ENCODE results near the gene TXNRD1.
A peak's percentile ranks its signal among the peaks of the same experiment; 100 is the strongest.
"Not testable (repeated sequence)": the region's sequence is repeated elsewhere in the genome, so short reads cannot be mapped to it uniquely, and the experiment has no call there.

Gene TXNRD1

DNA sequence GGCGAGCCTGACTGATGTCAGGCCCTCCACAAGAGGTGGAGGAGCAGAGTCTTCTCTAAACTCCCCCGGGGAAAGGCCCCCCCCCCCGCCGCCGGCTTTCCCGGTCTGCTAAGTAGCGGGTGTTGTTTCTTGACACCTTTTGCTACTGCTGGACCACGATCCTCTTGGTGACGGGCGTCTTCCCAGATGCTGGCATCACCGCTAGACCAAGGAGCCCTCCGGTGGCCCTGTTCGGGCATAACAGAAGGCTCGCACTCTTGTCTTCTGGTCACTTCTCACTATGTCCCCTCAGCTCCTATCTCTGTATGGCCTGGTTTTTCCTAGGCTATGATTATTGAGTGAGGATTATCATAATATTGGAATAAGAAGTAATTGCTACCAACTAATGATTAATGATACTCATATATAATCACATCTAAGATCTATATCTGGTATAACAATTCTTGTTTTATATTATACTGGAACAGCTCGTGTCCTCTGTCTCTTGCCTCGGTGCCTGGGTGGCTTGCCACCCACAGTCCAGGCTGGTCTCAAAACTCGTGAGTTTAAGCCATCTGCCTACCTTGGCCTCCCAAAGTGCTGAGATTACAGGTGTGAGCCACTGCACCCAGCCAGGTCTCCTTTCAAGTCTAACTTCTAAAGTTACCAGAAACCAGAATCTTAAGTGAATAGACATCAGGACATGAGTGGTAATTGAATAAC is 78.7 kb downstream of the TXNRD1 start:
- DNase-seq (ENCODE audit: low read depth); H3K4me3 ChIP-seq (ENCODE audit: low read depth, low read length): not testable (repeated sequence)
- TF ChIP-seq, protein P1, sequence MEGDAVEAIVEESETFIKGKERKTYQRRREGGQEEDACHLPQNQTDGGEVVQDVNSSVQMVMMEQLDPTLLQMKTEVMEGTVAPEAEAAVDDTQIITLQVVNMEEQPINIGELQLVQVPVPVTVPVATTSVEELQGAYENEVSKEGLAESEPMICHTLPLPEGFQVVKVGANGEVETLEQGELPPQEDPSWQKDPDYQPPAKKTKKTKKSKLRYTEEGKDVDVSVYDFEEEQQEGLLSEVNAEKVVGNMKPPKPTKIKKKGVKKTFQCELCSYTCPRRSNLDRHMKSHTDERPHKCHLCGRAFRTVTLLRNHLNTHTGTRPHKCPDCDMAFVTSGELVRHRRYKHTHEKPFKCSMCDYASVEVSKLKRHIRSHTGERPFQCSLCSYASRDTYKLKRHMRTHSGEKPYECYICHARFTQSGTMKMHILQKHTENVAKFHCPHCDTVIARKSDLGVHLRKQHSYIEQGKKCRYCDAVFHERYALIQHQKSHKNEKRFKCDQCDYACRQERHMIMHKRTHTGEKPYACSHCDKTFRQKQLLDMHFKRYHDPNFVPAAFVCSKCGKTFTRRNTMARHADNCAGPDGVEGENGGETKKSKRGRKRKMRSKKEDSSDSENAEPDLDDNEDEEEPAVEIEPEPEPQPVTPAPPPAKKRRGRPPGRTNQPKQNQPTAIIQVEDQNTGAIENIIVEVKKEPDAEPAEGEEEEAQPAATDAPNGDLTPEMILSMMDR (IDR thresholded peaks at IDR 0.05; ENCODE audit: low read depth, low read length, missing control alignments): peak; percentile 28

DNA sequence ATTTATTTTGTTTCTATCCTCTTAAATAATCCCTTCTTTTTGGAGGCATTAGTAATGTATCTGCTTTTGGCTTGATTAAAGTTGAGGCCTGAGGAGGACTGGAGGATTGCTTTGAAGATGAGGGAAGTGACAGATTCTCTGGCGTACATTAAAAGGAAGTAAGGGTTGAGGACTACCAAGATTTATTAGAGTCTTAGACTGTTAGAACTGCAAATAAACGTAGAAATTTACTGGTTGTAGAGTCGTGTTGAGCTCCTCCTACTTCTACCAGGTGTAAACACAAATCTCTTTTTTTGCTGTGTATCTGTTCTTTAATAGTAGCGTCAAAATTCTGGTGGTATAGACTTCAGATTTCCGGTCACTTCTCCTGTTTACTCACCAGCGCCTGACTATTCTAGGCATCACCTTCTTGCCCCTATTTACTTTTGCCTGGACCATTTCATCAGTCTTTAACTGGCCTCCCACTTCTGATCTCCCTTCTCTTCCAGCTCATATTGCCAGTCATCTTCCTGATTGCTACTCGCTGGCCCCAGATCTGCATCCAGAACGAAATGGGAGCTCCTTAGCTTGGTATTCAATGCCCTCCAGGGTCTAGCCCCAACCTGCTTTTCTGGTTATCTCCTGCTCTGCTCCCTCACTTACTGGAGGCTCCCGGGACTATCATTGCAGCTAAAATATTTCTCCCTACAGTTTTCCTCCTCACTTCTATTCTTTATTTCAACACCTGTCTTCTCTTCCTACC is 79.5 kb downstream of the TXNRD1 start:
- no peak overlapping the region for H3K4me3 ChIP-seq (ENCODE audit: low read depth, low read length)
- TF ChIP-seq, protein P1 (IDR thresholded peaks at IDR 0.05; ENCODE audit: low read depth, low read length, missing control alignments): no peak
- no peak for DNase-seq (ENCODE audit: low read depth)

DNA sequence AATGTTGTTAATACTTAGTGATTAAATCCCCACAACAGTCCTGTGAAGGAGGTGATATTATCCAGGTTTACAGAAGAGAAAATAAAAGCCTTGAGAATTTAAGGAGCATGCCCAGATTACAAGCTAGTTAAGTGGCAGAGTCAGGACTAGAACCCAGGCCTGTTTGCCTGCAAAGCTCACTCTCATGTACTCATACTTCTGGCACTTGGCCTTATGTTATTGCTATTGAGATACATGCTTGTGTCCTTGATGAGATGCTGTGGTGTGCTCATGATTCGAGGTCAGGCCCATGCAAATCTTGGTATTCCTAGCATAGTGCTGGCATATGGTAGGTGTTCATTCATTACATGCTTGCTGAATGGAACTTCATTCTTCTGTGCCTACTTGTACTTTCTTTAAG is 80.4 kb downstream of the TXNRD1 start:
- H3K4me3 ChIP-seq (ENCODE audit: low read depth, low read length): no peak overlapping the region

DNA sequence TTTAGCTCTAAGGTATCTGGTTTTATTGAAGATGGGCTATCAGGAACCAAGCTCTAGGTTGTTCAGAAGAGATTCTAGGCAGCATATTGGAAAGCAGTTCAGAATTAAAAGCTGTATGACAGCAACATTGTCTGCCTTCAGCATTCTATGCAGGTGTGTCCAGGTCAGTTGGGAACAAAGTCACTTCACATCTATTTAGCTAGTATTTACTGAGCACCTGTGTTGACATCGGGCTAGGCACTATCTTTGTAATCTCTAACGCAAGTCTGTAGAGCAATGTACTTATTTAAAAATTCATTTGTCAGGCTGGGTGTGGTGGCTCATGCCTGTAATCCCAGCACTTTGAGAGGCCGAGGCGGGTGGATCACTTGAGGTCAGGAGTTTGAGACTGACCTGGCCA is 81.1 kb downstream of the TXNRD1 start:
- TF ChIP-seq, protein P1 (IDR thresholded peaks at IDR 0.05; ENCODE audit: low read depth, low read length, missing control alignments): no peak
- no peak overlapping the region for H3K4me3 ChIP-seq (ENCODE audit: low read depth, low read length)
- DNase-seq (ENCODE audit: low read depth): no peak

More for the DNA sequence above, 80.4 kb downstream of the TXNRD1 start:
- TF ChIP-seq, protein P1 (IDR thresholded peaks at IDR 0.05; ENCODE audit: low read depth, low read length, missing control alignments): no peak
- DNase-seq (ENCODE audit: low read depth): no peak

DNA sequence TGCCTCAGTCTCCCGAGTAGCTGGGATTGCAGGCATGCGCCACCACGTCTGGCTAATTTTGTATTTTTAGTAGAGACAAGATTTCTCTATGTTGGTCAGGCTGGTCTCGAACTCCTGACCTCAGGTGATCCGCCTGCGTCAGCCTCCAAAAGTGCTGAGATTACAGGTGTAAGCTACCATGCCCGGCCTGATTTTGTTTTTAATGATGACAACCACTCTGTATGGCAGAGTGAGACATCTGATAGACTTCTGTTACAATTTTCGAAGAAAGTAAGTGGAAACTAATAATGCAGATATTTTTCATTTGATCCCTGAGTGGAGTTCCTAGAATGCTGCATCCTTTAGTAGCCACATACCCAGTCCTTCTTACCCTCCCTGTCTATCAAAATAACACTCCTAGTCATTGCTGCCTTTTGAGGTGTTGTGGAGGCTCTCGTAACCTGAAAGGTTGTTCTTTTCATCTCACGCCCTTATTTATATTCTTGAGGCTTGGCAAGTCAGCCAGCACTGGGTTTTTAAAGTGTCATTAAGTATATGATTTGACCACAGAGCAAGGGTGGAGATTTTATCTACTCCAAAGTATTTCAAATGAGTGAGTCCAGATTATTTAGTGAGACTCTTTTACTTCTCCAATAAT is 82.0 kb downstream of the TXNRD1 start:
- TF ChIP-seq, protein P1 (IDR thresholded peaks at IDR 0.05; ENCODE audit: low read depth, low read length, missing control alignments): no peak
- H3K4me3 ChIP-seq (ENCODE audit: low read depth, low read length): no peak overlapping the region
- DNase-seq (ENCODE audit: low read depth): no peak

DNA sequence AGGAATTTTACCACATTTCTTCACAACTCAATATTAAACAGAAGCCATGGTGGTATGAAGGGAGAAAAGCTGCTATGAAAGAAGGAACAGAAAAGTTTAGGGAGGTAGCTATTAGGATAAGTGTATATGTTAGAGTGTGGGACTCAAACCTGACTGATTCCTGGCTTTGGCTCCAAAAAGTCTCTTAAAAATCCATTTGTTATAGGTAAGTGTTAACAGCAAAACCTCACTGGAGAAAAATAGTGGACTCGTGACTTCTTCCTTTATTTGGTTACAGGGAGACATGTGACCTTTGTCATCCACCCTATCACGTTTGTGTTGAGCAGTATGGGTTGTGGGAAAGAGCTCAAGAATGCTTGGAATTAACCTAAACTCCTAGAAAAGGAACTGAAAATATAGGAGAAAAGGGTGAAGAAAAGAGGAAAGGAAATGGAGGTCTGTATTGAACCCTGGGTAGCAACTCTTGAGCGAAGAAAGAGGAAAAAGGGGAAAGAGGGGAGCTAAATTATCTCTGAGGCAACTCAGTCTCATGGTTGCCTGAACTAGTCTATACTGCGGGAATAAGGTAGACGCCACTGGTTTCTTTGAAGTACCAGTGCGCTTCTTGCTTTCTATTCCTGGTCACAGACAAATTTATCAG is 84.4 kb downstream of the TXNRD1 start:
- H3K4me3 ChIP-seq (ENCODE audit: low read depth, low read length): no peak overlapping the region
- TF ChIP-seq, protein P1 (IDR thresholded peaks at IDR 0.05; ENCODE audit: low read depth, low read length, missing control alignments): no peak
- DNase-seq (ENCODE audit: low read depth): no peak
